Right lobe of liver (tissue), 6 donors: Measurements from ENCODE around the gene STC2. TPM values are rescaled to one million over a fixed set of nuclear protein-coding genes. Genes with fewer than 3 reads are reported as not detected.

Experiments
- ATAC-seq, 4 donors: fragments of 200-7000 bp; cut with Tn5 transposase; one replicate each; pipeline ENCODE4 v1.9.1; 2020; ENCODE audit warnings: mild to moderate bottlenecking in 4 of 4, moderate library complexity in 4 of 4
- DNase-seq, 3 donors: peaks; one replicate each; pipeline ENCODE4 v3.0.0-alpha.2; 2020
- H3K27ac ChIP-seq, 3 donors: fragments of 200-600 bp; one replicate each; pipeline ENCODE4 v1.8.0; 2022
- H3K27me3 ChIP-seq, 2 donors: fragments of 200-600 bp; one replicate each; pipeline ENCODE4 v1.8.0; 2022
- H3K36me3 ChIP-seq, 4 donors: fragments of 200-600 bp; sonication (generic) in 1 of 4; one replicate each; pipeline versions ENCODE4 v1.5.1 to v1.8.0; 2017 to 2022; ENCODE audit warnings: control low read depth in 1 of 4
- H3K4me1 ChIP-seq, 4 donors: fragments of 200-600 bp; sonication (generic) in 1 of 4; one replicate each; pipeline versions ENCODE4 v1.5.1 to v1.8.0; 2017 to 2022; ENCODE audit warnings: control low read depth in 1 of 4
- H3K4me3 ChIP-seq, 3 donors: fragments of 200-600 bp; one replicate each; pipeline ENCODE4 v1.8.0; 2022
- H3K9me3 ChIP-seq, 4 donors: fragments of 200-600 bp; sonication (generic) in 1 of 4; one replicate each; pipeline versions ENCODE4 v1.5.1 to v1.8.0; 2017 to 2022; ENCODE audit warnings: control low read depth in 1 of 4
- CTCF ChIP-seq, 4 donors: fragments of 200-600 bp in 3 of 4; fragments of 450-650 bp in 1 of 4; IDR thresholded peaks; one replicate each; pipeline versions ENCODE4 v1.5.1 to v1.8.0; 2016 to 2022; ENCODE audit warnings: antibody characterized with exemption in 4 of 4, mild to moderate bottlenecking in 2 of 4
- POLR2A ChIP-seq: fragments of 450-650 bp; IDR thresholded peaks from one replicate; pipeline ENCODE4 v1.6.1; 2017; ENCODE audit warnings: antibody characterized with exemption, mild to moderate bottlenecking
- WGBS: methylation state at CpG from one replicate; pipeline ENCODE4 v1.1.6; 2018; ENCODE audit warnings: low coverage, low lambda C conversion rate; ENCODE audit not compliant: insufficient coverage; ENCODE audit errors: missing lambda C conversion rate; 5-methylcytosine and 5-hydroxymethylcytosine counted together
- intact Hi-C, 2 donors: fragments of 100-400 bp; cut with DNase I; formaldehyde crosslinking; loops; one replicate each; pipeline versions ENCODE4 v1.11.2 to v1.14.1; 2022
- total RNA-seq, 6 experiments: library from RNA; depleted of rRNA in 2 of 6; stranded (reverse); fragments of >200 nt in 2 of 6; fragmentation: NEBNext Ultra II Directional in 3 of 6; extraction: Animal tissue kit (Norgen Biotek cat#: 25700) in 3 of 6; gene quantifications; one replicate each; pipeline versions ENCODE4 v1.1.0 to v1.2.4, GENCODE V29; 2016 to 2023
- donor health status: DM: no; HTN: yes; CAD: no.
- donor health status: DM: no; HTN: no; CAD: no.
- donor health status: DM: no; HTN: no; CAD: no.
- donor health status: DM: no; HTN: yes; CAD: no.
- donor health status: DM: no; HTN: yes; CAD: no.

The STC2 gene
- total RNA-seq, 6 experiments from 2014 or later, result 0.20 to 18.8 (median 3.4) TPM; not detected in 2

GRCh38 chr5:173308226-173308625 is 20.0 kb downstream of the STC2 start:
- no peaks in the 10 kb centered on the region for H3K36me3 ChIP-seq
- intact Hi-C loops, result no loop called here
- TF ChIP-seq CTCF (IDR thresholded peaks at IDR 0.05) (no peak), POLR2A (no peak)
- H3K9me3 ChIP-seq, result no peaks in the 10 kb centered on the region
- H3K4me3 ChIP-seq, result no peak overlapping the region
- H3K27me3 ChIP-seq, result no peaks in the 10 kb centered on the region
- DNase-seq (no peak), ATAC-seq (no peak)
- H3K27ac ChIP-seq, result no peak overlapping the region
- H3K4me1 ChIP-seq, result no peaks in the 10 kb centered on the region

- H3K9me3 ChIP-seq, result no peaks in the 10 kb centered on the region
- no peak overlapping the region for H3K4me3 ChIP-seq
- intact Hi-C loops, result no loop called here
- H3K36me3 ChIP-seq, result no peaks in the 10 kb centered on the region
- no peak for ATAC-seq
- TF ChIP-seq POLR2A (no peak), CTCF (IDR thresholded peaks at IDR 0.05) (no peak)
- no peaks in the 10 kb centered on the region for H3K4me1 ChIP-seq
- no peak for DNase-seq
- no peak overlapping the region for H3K27ac ChIP-seq
- H3K27me3 ChIP-seq, result no peaks in the 10 kb centered on the region
- 63% methylated on average over 2 of the region's 3 CpGs for WGBS
These were observed 20.5 kb downstream of the STC2 start for GRCh38 chr5:173307695-173308094.

- ATAC-seq (no peak), DNase-seq (no peak)
- intact Hi-C loops, result no loop called here
- H3K4me3 ChIP-seq, result no peak overlapping the region
- no peak overlapping the region for H3K27ac ChIP-seq
- TF ChIP-seq POLR2A, result no peak
- no peak for TF ChIP-seq CTCF (IDR thresholded peaks at IDR 0.05)
- H3K36me3 ChIP-seq, result no peaks in the 10 kb centered on the region
- H3K9me3 ChIP-seq, result no peaks in the 10 kb centered on the region
- no peaks in the 10 kb centered on the region for H3K4me1 ChIP-seq
- 71% methylated on average over 3 of the region's 3 CpGs for WGBS
- H3K27me3 ChIP-seq, result no peaks in the 10 kb centered on the region
These were observed 21.5 kb downstream of the STC2 start for GRCh38 chr5:173306695-173307094.

GRCh38 chr5:173304591-173304988 is 23.6 kb downstream of the STC2 start:
- Histone ChIP-seq H3K27ac (no peak overlapping the region), H3K4me3 (no peak overlapping the region), H3K36me3 (no peaks in the 10 kb centered on the region), H3K4me1 (no peaks in the 10 kb centered on the region), H3K27me3 (no peaks in the 10 kb centered on the region), H3K9me3 (no peaks in the 10 kb centered on the region)
- ATAC-seq (no peak), DNase-seq (no peak)
- intact Hi-C loops, result no loop called here
- no peak for TF ChIP-seq CTCF (IDR thresholded peaks at IDR 0.05)
- no peak for TF ChIP-seq POLR2A
- WGBS, result 55% methylated on average over 10 of the region's 10 CpGs

GRCh38 chr5:173303878-173304590 is 24.2 kb downstream of the STC2 start:
- intact Hi-C loops, result no loop called here
- TF ChIP-seq CTCF (IDR thresholded peaks at IDR 0.05), result no peak
- TF ChIP-seq POLR2A, result no peak
- no peak overlapping the region for H3K4me3 ChIP-seq
- H3K4me1 ChIP-seq, result no peaks in the 10 kb centered on the region
- no peaks in the 10 kb centered on the region for H3K9me3 ChIP-seq
- H3K27me3 ChIP-seq, result no peaks in the 10 kb centered on the region
- WGBS, result 61% methylated on average over 3 of the region's 13 CpGs
- no peaks in the 10 kb centered on the region for H3K36me3 ChIP-seq
- DNase-seq (no peak), ATAC-seq (no peak)
- H3K27ac ChIP-seq, result no peak overlapping the region
